ENCODE results near the gene MAGEB17.

DNA sequence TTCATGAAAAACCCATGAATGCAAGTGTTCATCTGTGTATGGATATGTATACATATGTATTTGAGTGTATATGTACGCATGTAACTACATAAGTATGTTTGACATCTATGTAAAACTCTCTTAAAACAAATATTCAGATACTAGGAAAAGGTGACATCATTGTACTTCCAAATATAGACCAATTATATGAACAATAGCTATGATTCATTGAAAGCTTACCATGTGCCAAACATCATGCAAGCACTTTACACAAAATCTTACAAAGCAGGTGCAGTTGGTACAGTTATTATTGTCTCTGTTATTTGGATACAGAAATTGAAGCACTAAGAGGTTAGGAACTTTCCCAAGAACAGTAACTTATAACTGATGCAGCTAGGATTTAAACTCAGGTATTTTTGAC, 21.4 kb downstream of the MAGEB17 start:
- TF ChIP-seq, protein P1, sequence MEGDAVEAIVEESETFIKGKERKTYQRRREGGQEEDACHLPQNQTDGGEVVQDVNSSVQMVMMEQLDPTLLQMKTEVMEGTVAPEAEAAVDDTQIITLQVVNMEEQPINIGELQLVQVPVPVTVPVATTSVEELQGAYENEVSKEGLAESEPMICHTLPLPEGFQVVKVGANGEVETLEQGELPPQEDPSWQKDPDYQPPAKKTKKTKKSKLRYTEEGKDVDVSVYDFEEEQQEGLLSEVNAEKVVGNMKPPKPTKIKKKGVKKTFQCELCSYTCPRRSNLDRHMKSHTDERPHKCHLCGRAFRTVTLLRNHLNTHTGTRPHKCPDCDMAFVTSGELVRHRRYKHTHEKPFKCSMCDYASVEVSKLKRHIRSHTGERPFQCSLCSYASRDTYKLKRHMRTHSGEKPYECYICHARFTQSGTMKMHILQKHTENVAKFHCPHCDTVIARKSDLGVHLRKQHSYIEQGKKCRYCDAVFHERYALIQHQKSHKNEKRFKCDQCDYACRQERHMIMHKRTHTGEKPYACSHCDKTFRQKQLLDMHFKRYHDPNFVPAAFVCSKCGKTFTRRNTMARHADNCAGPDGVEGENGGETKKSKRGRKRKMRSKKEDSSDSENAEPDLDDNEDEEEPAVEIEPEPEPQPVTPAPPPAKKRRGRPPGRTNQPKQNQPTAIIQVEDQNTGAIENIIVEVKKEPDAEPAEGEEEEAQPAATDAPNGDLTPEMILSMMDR (IDR thresholded peaks at IDR 0.05; ENCODE audit: low read depth, low read length, poor library complexity, severe bottlenecking): no peak
- no peak for TF ChIP-seq EZH2phosphoT487 (IDR thresholded peaks at IDR 0.05; ENCODE audit: borderline replicate concordance, low read length)
